Uterus (tissue), 2 donors: ENCODE data around the gene PGAM5.

Source experiments
- POLR2A ChIP-seq, 2 donors: fragments of 450-650 bp; IDR thresholded peaks; one replicate each; pipeline ENCODE4 v1.6.1; 2016; ENCODE audit warnings: antibody characterized with exemption in 2 of 2, mild to moderate bottlenecking in 1 of 2, moderate library complexity in 1 of 2
- TF ChIP-seq, protein P1 (sequence below), 4 experiments: fragments of 200-600 bp in 2 of 4; fragments of 450-650 bp in 2 of 4; sonication (generic) in 2 of 4; IDR thresholded peaks; one replicate each; pipeline ENCODE4 v1.5.1; 2016 to 2019; ENCODE audit warnings: antibody characterized with exemption in 4 of 4, mild to moderate bottlenecking in 2 of 4, moderate library complexity in 1 of 4

DNA sequence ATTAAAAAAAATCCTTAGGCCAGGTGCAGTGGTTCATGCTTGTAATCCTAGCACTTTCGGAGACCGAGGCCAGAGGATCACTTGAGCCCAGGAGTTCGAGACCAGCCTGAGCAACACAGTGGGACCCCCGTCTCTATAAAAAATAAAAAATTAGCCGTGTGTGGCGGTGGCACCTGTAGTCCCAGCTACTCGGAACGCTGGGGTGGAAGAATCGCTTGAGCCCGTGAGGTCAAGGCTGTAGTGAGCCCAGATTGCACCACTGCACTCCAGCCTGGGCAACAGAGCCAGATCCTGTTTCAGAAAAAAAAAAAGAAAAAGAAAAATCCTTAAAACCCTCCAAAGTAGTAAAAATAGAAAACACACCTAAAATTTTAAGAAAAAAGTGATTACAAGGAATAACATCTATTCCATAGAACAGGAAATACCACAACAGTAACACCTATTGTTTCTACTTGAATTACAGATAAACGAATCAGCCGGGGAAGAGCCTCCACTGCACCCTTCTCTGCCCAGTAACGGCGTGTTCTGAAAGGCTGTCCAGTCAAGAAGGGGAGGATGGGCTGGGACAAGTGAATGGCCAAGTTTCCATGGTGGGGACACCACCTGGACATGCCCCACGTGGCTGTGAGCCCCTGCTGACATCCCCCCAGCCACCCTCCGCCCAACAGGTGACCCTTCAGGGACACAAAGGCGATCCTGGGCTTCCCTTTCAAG is 41.3 kb upstream of the PGAM5 start:
- TF ChIP-seq, protein P1, sequence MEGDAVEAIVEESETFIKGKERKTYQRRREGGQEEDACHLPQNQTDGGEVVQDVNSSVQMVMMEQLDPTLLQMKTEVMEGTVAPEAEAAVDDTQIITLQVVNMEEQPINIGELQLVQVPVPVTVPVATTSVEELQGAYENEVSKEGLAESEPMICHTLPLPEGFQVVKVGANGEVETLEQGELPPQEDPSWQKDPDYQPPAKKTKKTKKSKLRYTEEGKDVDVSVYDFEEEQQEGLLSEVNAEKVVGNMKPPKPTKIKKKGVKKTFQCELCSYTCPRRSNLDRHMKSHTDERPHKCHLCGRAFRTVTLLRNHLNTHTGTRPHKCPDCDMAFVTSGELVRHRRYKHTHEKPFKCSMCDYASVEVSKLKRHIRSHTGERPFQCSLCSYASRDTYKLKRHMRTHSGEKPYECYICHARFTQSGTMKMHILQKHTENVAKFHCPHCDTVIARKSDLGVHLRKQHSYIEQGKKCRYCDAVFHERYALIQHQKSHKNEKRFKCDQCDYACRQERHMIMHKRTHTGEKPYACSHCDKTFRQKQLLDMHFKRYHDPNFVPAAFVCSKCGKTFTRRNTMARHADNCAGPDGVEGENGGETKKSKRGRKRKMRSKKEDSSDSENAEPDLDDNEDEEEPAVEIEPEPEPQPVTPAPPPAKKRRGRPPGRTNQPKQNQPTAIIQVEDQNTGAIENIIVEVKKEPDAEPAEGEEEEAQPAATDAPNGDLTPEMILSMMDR (IDR thresholded peaks at IDR 0.05) = no peak
- no peak for TF ChIP-seq POLR2A (IDR thresholded peaks at IDR 0.05)
